Activated T-helper 1 cell treated with anti-CD3 and anti-CD28 coated beads, Interleukin-2, amount 50 U/mL, for 16 hours (primary cell): ENCODE data around the gene HOXC13.

Experiments
- DNase-seq, 2 donors: peaks; one replicate each; pipeline ENCODE4 v3.0.0-alpha.2; 2020; ENCODE audit warnings: low read depth in 1 of 2, low spot score in 1 of 2

Gene HOXC13

GRCh38 chr12:53980104-53980801 is 41.6 kb downstream of the HOXC13 start:
- no peak for DNase-seq

DNA sequence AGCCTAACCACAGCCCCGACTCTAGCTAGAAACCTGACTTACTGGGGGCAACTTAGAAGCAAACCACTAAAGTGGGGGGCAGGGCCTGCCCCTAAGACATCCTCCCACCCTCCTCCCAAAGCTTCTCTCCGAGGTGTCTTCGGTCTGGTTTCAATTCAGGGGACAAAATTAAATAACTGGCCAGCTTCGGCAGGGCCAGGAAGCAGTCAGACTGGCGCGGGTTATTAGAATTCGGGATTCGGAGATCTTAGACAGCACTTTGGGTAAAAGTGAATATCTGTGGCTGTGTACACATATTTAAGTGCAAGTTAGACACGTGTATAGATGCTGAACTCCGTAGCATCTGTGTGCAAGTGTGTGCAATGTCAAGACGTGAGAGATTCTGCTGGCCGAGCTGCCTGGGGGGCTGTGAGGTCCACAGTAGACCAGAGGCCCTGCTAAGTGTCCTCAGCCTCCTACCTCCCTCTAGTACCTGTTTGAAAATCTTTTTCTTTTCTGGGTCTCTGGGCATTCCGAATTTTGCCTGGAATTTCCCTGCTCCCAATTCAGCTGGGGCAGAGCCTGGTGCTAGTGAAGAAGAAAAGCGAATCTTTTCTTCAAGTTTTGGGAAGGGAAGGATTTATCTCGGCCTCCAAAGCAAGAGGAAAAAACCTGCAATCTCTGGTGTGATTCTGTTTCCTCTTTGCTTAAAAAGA is 42.3 kb downstream of the HOXC13 start:
- no peak for DNase-seq

DNA sequence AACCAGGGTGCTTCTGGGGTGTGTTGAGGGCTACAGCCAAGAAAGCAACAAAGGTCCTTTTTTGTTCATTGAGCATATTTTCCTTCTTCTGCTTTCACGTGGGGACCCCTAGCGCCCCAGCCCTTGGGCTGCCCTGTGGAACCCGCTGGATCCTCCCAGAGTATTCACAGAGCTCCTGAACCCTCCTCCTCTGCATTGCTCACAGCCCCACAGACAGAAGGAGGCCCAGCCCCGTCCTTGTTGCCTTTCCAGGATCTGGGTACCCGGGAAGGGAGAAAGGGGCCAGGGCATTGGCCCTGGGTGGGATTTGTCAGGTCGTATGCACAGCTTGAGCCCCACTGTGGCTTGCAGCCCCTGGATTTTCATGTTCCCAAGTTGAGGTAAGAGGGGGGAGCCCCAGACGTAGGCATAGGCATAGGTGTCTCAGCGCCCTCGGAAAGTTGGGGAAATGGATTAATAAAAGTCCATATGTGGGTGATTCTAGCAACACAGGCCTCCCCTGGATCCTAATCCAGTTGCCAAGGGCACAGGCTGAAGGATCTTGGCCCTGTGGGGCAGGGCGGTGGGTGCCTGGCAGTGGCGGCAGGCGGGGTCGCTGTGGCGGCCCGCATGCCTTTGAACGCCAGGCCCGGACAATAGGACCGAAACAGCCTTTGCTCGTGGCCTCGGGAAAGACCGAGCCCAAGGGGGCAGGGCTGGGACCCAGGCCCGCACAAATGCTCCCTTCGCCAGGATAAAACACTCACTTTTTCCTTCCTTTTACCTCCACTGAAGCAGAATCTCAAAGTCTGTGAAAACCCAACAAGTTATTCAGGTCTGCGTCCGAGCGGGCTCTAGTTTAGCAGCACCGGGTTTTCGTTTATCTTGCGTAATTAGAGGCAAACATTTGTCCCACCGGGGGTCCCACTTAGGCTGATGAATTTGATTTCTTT is 43.3 kb downstream of the HOXC13 start:
- DNase-seq = no peak

- DNase-seq = no peak
Measured at GRCh38 chr12:53982648-53983567, 44.3 kb downstream of the HOXC13 start.

GRCh38 chr12:53983568-53983949 is 44.9 kb downstream of the HOXC13 start:
- no peak for DNase-seq

GRCh38 chr12:53983950-53984572 is 45.4 kb downstream of the HOXC13 start:
- no peak for DNase-seq

- DNase-seq = peak in 1 of 2 donors; percentile 39
Measured at GRCh38 chr12:53984901-53985691, 46.5 kb downstream of the HOXC13 start, which contains the start of gene HOXC10. TSS of gene HOXC10 (plus strand) at chr12:53985146. CDS start at chr12:53985260, 114 bp downstream.

- no peak for DNase-seq
Measured at GRCh38 chr12:53985692-53985993, 47.0 kb downstream of the HOXC13 start.

GRCh38 chr12:53985994-53986685 is 47.5 kb downstream of the HOXC13 start:
- no peak for DNase-seq

DNA sequence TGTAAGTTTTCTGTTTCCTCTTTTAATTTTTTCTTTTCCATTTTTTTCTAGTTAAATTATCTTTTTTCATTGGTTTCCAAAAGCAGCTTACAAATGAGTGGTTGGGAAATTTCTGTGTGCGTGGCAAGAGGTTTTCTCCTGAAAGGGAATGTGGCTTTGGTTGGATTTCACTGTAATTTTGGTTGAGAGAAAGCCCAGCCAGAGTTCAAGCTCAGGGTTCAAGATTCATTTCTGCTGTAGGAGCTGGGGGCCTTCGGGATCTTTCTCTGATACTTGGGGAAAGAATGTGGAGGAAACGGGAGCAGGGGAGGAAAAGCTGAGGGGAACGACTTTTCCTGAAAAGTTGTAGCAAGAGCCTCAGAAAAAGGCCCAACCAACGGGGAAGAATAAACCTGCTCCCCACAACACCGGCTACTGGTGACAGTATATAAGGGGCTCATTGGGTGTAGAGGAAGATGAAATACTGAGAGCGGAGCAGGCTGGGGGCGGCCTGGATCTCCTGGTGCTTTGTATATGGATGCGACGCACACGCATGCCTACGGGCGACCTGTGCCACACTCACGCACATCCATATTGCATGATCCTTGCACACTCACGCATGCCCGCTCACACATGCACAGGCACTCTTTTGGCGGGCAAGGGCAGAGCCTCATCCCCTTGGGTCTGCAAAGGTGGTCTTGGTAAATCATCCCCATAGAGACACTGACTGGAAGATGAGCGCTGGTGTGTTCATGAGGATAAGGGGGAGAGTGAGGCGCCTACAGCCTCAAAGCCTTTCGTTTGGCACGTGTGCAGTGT is 48.3 kb downstream of the HOXC13 start:
- DNase-seq = no peak

DNA sequence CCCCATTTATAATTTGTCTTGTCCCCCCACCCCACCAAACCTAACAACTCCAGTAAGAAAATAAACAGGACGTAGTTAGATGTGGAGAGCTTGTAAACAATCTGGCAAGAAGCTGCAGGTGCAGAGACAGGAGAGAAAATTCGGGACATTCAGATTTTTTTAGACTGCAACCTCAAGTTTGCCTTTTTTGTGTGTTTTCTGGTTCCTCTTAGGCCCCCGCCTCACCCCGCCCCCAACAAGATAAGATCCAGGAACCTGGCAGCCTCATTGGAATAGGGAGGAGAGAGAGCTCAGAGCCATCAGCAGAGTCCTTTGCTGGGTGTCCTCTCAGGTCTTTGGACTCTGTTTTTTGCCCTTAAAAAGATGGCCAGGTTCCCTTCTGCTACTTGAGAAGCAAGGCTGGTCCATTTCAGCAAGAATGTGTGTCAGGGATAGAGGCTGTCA is 49.2 kb downstream of the HOXC13 start:
- no peak for DNase-seq

DNA sequence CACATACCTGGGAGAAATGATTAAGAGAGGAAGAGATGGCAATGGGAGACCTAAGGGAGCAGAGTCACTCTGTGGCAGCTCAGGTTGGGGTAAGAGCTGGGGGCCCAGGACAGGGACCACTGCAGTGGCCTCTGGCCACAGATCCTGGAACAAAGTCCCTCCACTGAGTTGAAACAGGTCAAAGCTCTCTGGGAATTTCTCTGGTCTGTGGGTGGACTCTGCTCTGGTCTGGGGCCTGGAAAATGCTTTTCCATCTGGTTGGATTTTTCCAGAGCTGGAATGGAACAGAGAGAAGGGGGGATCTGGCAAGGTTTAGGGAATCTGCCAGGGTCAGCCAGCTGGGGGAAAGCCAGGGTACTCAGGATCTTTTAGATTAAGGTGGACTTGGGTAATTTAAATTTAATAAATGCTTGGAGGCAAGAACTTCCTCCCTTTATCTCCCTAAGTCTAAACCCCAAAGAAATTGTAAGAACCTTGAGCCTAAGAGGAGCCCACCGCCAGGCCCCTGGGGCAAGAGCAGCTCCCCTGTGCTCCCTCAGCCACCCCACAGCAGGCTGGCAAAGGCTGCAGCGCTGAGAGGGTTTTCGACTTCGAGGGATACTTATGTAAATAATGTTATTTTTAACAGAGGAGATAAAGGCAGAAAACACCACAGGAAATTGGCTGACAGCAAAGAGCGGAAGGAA is 50.1 kb downstream of the HOXC13 start:
- no peak for DNase-seq

- DNase-seq = no peak
Measured at GRCh38 chr12:53989227-53990113, 50.8 kb downstream of the HOXC13 start.

- no peak for DNase-seq
Measured at GRCh38 chr12:53990311-53991076, 51.9 kb downstream of the HOXC13 start.

GRCh38 chr12:53991077-53991460 is 52.4 kb downstream of the HOXC13 start:
- DNase-seq = no peak
